ENCODE results near the gene FOXI1. TPM values are rescaled to one million over a fixed set of nuclear protein-coding genes. Genes with fewer than 3 reads are reported as not detected.
A peak's percentile ranks its signal among the peaks of the same experiment; 100 is the strongest.

The FOXI1 gene
- total RNA-seq, 4 donors from 2014 or later, result not detected

DNA sequence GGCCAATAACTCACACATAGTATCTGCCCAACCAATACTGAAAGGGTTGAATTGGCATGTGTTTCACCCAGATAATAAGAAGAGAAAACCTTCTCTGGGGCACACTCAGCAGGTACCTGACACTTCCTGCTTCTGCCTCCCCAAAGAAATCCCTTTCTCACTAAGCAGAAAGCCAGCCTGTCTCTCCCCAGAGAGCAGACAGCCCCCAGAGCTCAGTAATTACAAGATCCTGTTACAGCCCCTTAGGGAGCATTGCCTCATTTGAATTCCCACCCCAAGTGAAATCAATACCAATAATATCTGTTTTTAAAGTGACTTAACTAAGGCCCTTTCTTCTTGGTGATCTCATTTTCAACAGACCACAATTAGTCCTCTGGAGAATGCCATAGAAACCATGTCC, 38.5 kb upstream of the FOXI1 start:
- Histone ChIP-seq H3K27me3 (no peaks in the 10 kb centered on the region), H3K36me3 (no peaks in the 10 kb centered on the region), H3K9me3 (no peaks in the 10 kb centered on the region), H3K4me3 (replicated peaks in 1 of 3) (no peak overlapping the region), H3K4me1 (no peaks in the 10 kb centered on the region), H3K27ac (no peak overlapping the region)
- TF ChIP-seq, protein P1, sequence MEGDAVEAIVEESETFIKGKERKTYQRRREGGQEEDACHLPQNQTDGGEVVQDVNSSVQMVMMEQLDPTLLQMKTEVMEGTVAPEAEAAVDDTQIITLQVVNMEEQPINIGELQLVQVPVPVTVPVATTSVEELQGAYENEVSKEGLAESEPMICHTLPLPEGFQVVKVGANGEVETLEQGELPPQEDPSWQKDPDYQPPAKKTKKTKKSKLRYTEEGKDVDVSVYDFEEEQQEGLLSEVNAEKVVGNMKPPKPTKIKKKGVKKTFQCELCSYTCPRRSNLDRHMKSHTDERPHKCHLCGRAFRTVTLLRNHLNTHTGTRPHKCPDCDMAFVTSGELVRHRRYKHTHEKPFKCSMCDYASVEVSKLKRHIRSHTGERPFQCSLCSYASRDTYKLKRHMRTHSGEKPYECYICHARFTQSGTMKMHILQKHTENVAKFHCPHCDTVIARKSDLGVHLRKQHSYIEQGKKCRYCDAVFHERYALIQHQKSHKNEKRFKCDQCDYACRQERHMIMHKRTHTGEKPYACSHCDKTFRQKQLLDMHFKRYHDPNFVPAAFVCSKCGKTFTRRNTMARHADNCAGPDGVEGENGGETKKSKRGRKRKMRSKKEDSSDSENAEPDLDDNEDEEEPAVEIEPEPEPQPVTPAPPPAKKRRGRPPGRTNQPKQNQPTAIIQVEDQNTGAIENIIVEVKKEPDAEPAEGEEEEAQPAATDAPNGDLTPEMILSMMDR (IDR thresholded peaks at IDR 0.05), result no peak
- TF ChIP-seq POLR2A (IDR thresholded peaks at IDR 0.05), result no peak
- no peak for DNase-seq
- intact Hi-C loops (cut with DNase I), result no loop called here

GRCh38 chr5:170067574-170068170, 38.0 kb upstream of the FOXI1 start:
- 84 to 89% methylated on average over 4 of the region's 4 CpGs for WGBS, 2 donors
- intact Hi-C loops (cut with DNase I), result no loop called here
- Histone ChIP-seq H3K27ac (no peak overlapping the region), H3K36me3 (no peaks in the 10 kb centered on the region), H3K4me3 (replicated peaks in 1 of 3) (no peak overlapping the region), H3K9me3 (no peaks in the 10 kb centered on the region), H3K27me3 (no peaks in the 10 kb centered on the region), H3K4me1 (no peaks in the 10 kb centered on the region)
- TF ChIP-seq POLR2A (IDR thresholded peaks at IDR 0.05), result no peak
- TF ChIP-seq, protein P1 (IDR thresholded peaks at IDR 0.05), result no peak
- DNase-seq, result no peak

GRCh38 chr5:170069512-170069911, 36.2 kb upstream of the FOXI1 start:
- Histone ChIP-seq H3K4me1 (no peaks in the 10 kb centered on the region), H3K36me3 (no peaks in the 10 kb centered on the region), H3K27me3 (no peaks in the 10 kb centered on the region), H3K27ac (no peak overlapping the region), H3K4me3 (replicated peaks in 1 of 3) (no peak overlapping the region), H3K9me3 (no peaks in the 10 kb centered on the region)
- TF ChIP-seq, protein P1 (IDR thresholded peaks at IDR 0.05), result no peak
- no peak for TF ChIP-seq POLR2A (IDR thresholded peaks at IDR 0.05)
- 81 to 90% methylated on average over 5 of the region's 5 CpGs for WGBS, 2 donors
- intact Hi-C loops (cut with DNase I), result no loop called here
- no peak for DNase-seq

DNA sequence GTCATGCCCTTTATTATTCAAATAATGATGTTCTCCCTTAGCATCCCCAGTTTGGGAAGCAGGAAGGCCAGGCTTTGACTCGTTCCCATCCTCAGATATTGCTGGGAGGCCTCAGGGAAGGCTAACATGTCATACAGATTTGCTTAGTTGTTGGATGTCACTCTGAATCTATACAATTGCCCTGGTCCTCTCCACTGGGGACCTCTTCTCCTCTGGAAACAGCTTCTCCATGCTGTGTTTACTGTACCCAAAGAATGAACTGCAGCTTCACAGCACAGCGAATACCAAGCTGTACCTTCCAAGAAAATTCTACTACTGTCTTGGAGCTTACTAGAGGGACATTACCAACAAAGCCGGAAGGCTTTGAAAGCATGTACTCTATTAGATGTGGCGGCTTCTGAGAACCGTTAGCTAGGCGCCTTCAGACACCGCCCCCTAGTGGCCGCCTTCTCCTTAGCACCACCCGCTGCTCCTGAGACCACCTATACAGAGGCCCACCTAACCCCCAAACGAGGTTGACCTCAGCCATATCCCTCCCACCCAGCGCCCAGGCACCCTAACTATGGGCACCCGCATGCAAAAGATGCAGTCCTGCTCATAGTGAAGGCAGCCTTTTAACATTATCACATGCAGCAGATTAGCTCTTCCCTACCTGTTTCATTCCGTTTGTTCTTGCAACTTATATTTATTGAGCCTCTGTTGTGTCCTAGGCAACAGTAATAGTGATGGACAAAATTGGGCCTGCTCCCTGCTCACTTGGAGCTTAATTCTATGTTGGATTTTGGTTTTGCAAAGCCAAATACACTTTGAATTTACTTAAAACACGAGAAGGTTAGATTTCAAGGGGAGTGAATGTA, 34.9 kb upstream of the FOXI1 start:
- 35 to 38% methylated on average over 14 of the region's 14 CpGs for WGBS, 2 donors

More for the DNA sequence above, 34.9 kb upstream of the FOXI1 start:
- H3K9me3 ChIP-seq, result no peaks in the 10 kb centered on the region
- no peaks in the 10 kb centered on the region for H3K4me1 ChIP-seq
- TF ChIP-seq, protein P1 (IDR thresholded peaks at IDR 0.05), result peak; percentile 34 to 72 (median 48)
- TF ChIP-seq POLR2A (IDR thresholded peaks at IDR 0.05), result no peak
- H3K36me3 ChIP-seq, result no peaks in the 10 kb centered on the region
- no peaks in the 10 kb centered on the region for H3K27me3 ChIP-seq
- DNase-seq, result peak; percentile 22 to 27
- H3K4me3 ChIP-seq (replicated peaks in 1 of 3), result no peak overlapping the region
- no peak overlapping the region for H3K27ac ChIP-seq
- intact Hi-C loops (cut with DNase I), result no loop called here
